Smooth muscle cell (in vitro differentiated cells): Measurements from ENCODE around the gene SLC40A1. TPM values are rescaled to one million over a fixed set of nuclear protein-coding genes. Genes with fewer than 3 reads are reported as not detected.
"Not testable (repeated sequence)": the region's sequence is repeated elsewhere in the genome, so short reads cannot be mapped to it uniquely, and the experiment has no call there.

ENCODE experiments used
- DNase-seq: peaks from one replicate; lab custom pipeline; 2025; ENCODE audit not compliant: unreplicated experiment; lab: John Stamatoyannopoulos, UW
- H2AFZ ChIP-seq: fragments of 200-600 bp; sonication (generic); 2 replicates; pipeline ENCODE4 v1.6.0; 2016; ENCODE audit warnings: antibody characterized with exemption, low read depth, mild to moderate bottlenecking
- H3F3A ChIP-seq: fragments of 200-600 bp; sonication (generic); 2 replicates; pipeline ENCODE4 v1.6.0; 2017; ENCODE audit warnings: antibody characterized with exemption, low read depth
- H3K27ac ChIP-seq: fragments of 200-600 bp; sonication (generic); 2 replicates; pipeline ENCODE4 v1.5.1; 2016; ENCODE audit warnings: low read depth, mild to moderate bottlenecking
- H3K27me3 ChIP-seq: fragments of 200-600 bp; sonication (generic); 2 replicates; pipeline ENCODE4 v1.6.1; 2016; ENCODE audit warnings: low read depth, mild to moderate bottlenecking
- H3K36me3 ChIP-seq: fragments of 200-600 bp; sonication (generic); 2 replicates; pipeline ENCODE4 v1.5.1; 2016; ENCODE audit warnings: low read depth
- H3K4me1 ChIP-seq: fragments of 200-600 bp; sonication (generic); 2 replicates; pipeline ENCODE4 v1.5.1; 2016; ENCODE audit warnings: low read depth
- H3K4me2 ChIP-seq: fragments of 200-600 bp; sonication (generic); 2 replicates; pipeline ENCODE4 v1.6.0; 2016; ENCODE audit warnings: mild to moderate bottlenecking
- H3K4me3 ChIP-seq: fragments of 200-600 bp; sonication (generic); 2 replicates; pipeline ENCODE4 v1.5.1; 2016; ENCODE audit warnings: mild to moderate bottlenecking
- H3K79me2 ChIP-seq: fragments of 200-600 bp; sonication (generic); 2 replicates; pipeline ENCODE4 v1.6.0; 2016; ENCODE audit warnings: low read depth, mild to moderate bottlenecking
- H3K9ac ChIP-seq: fragments of 200-600 bp; sonication (generic); 2 replicates; pipeline ENCODE4 v1.6.0; 2016; ENCODE audit warnings: low read depth
- H3K9me3 ChIP-seq: fragments of 200-600 bp; sonication (generic); replicated peaks from 2 replicates; pipeline ENCODE4 v1.5.1; 2016; ENCODE audit warnings: low read depth
- H4K20me1 ChIP-seq: fragments of 200-600 bp; sonication (generic); 2 replicates; pipeline ENCODE4 v1.6.0; 2016; ENCODE audit warnings: low read depth
- WGBS: methylation state at CpG from one replicate; pipeline ENCODE4 v1.1.7; 2016; ENCODE audit warnings: low lambda C conversion rate; 5-methylcytosine and 5-hydroxymethylcytosine counted together
- polyA plus RNA-seq: library from polyadenylated mRNA; unstranded; fragments of >200 nt; fragmentation: Nextera tagmentation; extraction: Ambion mirVana; gene quantifications from 2 replicates; pipeline ENCODE4 v1.2.1, GENCODE V29; 2016
- total RNA-seq: library from RNA; depleted of rRNA; stranded (reverse); fragments of >200 nt; gene quantifications from 2 replicates; pipeline ENCODE4 v1.2.3, GENCODE V29; 2014
- TF ChIP-seq, protein P1 (sequence below): fragments of 200-600 bp; sonication (generic); IDR thresholded peaks from 2 replicates; pipeline ENCODE4 v1.5.1; 2017; ENCODE audit warnings: borderline replicate concordance, mild to moderate bottlenecking, antibody characterized with exemption; ENCODE audit not compliant: insufficient read depth, poor library complexity, severe bottlenecking

Gene SLC40A1
- total and polyA plus RNA-seq, 2 experiments from 2014 or later: 8.7 to 10.5 TPM

DNA sequence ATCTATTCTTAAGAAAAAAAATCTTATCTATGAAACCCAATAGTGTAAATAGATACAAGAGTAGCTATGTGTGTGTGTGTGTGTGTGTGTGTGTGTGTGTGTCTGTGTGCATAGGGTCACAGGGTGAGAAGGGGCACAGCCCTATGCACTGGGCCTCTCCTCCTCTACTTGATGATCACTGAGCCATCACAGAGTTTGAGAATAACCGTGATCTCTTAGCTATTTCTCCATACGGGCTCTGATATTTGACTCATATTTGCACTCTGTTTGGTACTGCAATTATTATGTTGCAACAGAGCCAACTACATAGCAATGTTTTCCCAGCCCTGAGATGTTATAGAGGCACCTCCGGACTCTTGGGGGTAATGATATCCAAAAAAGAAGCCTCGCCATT is 28.8 kb upstream of the SLC40A1 start:
- TF ChIP-seq, protein P1, sequence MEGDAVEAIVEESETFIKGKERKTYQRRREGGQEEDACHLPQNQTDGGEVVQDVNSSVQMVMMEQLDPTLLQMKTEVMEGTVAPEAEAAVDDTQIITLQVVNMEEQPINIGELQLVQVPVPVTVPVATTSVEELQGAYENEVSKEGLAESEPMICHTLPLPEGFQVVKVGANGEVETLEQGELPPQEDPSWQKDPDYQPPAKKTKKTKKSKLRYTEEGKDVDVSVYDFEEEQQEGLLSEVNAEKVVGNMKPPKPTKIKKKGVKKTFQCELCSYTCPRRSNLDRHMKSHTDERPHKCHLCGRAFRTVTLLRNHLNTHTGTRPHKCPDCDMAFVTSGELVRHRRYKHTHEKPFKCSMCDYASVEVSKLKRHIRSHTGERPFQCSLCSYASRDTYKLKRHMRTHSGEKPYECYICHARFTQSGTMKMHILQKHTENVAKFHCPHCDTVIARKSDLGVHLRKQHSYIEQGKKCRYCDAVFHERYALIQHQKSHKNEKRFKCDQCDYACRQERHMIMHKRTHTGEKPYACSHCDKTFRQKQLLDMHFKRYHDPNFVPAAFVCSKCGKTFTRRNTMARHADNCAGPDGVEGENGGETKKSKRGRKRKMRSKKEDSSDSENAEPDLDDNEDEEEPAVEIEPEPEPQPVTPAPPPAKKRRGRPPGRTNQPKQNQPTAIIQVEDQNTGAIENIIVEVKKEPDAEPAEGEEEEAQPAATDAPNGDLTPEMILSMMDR: no peak
- Histone ChIP-seq H3K4me3 (no peak overlapping the region), H3K4me2 (no peak overlapping the region), H2AFZ (peak overlapping the region; percentile 19), H3K4me1 (peaks cover 9% of the 10 kb centered on the region), H3K9ac (peak overlapping the region; percentile 24), H4K20me1 (no peaks in the 10 kb centered on the region), H3K27ac (no peak overlapping the region), H3K27me3 (no peaks in the 10 kb centered on the region), H3K36me3 (no peaks in the 10 kb centered on the region), H3K79me2 (no peaks in the 10 kb centered on the region), H3F3A (peaks cover 5% of the 10 kb centered on the region), H3K9me3 (no peaks in the 10 kb centered on the region)
- DNase-seq: no peak
- WGBS: 76% methylated on average over 4 of the region's 4 CpGs

GRCh38 chr2:189608795-189609422 is 28.3 kb upstream of the SLC40A1 start:
- no peaks in the 10 kb centered on the region for H4K20me1 ChIP-seq
- peak overlapping the region; percentile 24 for H3K9ac ChIP-seq
- H3K4me3 ChIP-seq: no peak overlapping the region
- H3K4me2 ChIP-seq: no peak overlapping the region
- H3K9me3 ChIP-seq: no peaks in the 10 kb centered on the region
- H2AFZ ChIP-seq: peak overlapping the region; percentile 19
- DNase-seq: no peak
- H3K36me3 ChIP-seq: no peaks in the 10 kb centered on the region
- H3K79me2 ChIP-seq: no peaks in the 10 kb centered on the region
- H3F3A ChIP-seq: peaks cover 2% of the 10 kb centered on the region
- peaks cover 7% of the 10 kb centered on the region for H3K4me1 ChIP-seq
- TF ChIP-seq, protein P1: no peak
- no peak overlapping the region for H3K27ac ChIP-seq
- no peaks in the 10 kb centered on the region for H3K27me3 ChIP-seq
- WGBS: 78% methylated on average over 2 of the region's 2 CpGs

DNA sequence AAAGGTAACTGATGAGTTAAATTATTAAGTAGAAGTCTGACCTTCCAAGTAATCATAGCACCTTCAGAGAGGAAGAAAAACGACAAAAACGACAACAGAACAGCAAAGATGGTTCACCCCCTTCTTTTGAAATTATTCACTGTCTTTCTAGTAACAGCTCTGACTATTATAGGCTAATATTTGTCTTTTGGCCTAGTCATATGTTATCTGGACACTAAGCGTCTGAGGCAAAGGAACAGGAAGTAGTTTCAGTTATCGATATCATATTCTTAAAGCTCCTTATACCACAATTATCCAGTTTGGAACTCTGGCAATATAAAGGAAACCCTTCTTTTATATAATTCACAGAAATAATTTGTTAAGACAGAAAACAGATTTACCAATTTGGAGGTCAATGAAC is 27.6 kb upstream of the SLC40A1 start:
- Histone ChIP-seq H3K9ac (no peak overlapping the region), H3K27ac (no peak overlapping the region), H3K4me3 (no peak overlapping the region), H2AFZ (no peak overlapping the region), H3K27me3 (no peaks in the 10 kb centered on the region), H4K20me1 (no peaks in the 10 kb centered on the region), H3K79me2 (no peaks in the 10 kb centered on the region), H3F3A (no peaks in the 10 kb centered on the region), H3K4me2 (no peak overlapping the region), H3K4me1 (peaks cover under 1% of the 10 kb centered on the region), H3K9me3 (no peaks in the 10 kb centered on the region), H3K36me3 (no peaks in the 10 kb centered on the region)
- TF ChIP-seq, protein P1: no peak
- no peak for DNase-seq
- 92% methylated on average over 4 of the region's 4 CpGs for WGBS

GRCh38 chr2:189602233-189602632 is 21.6 kb upstream of the SLC40A1 start:
- Histone ChIP-seq H3K4me1 (no peaks in the 10 kb centered on the region), H3K9me3 (no peaks in the 10 kb centered on the region), H3K9ac (no peak overlapping the region), H3K27ac (no peak overlapping the region), H3K4me3 (no peak overlapping the region), H3K36me3 (no peaks in the 10 kb centered on the region), H3K4me2 (no peak overlapping the region), H3K79me2 (no peaks in the 10 kb centered on the region), H4K20me1 (no peaks in the 10 kb centered on the region), H2AFZ (no peak overlapping the region), H3K27me3 (no peaks in the 10 kb centered on the region), H3F3A (no peaks in the 10 kb centered on the region)
- WGBS: 88% methylated on average over 4 of the region's 4 CpGs
- TF ChIP-seq, protein P1: no peak
- no peak for DNase-seq

DNA sequence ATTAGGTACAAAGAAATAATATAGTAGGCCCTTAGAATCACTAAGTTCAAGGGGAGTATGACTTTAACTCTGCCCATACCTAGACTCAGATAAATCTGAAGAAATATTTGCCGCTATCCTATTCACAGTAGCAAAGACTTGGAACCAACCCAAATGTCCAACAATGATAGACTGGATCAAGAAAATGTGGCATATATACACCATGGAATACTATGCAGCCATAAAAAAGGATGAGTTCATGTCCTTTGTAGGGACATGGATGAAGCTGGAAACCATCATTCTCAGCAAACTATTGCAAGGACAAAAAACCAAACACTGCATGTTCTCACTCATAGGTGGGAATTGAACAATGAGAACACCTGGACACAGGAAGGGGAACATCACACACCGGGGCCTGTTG is 21.1 kb upstream of the SLC40A1 start:
- H3K4me1 ChIP-seq, H3K79me2 ChIP-seq, H3K4me3 ChIP-seq, H3K27me3 ChIP-seq, H3F3A ChIP-seq, H3K36me3 ChIP-seq, H4K20me1 ChIP-seq, H3K9ac ChIP-seq, H3K27ac ChIP-seq, H3K9me3 ChIP-seq, DNase-seq, H3K4me2 ChIP-seq: not testable (repeated sequence)
- WGBS: 100% methylated on average over 2 of the region's 2 CpGs
- peak overlapping the region; percentile 2 for H2AFZ ChIP-seq
